GM18502 (cell line): Measurements from ENCODE around the gene NPAS2.

ENCODE experiments used
- ATAC-seq: cut with Tn5 transposase; IDR thresholded peaks from one replicate; pipeline ENCODE4 v1.9.1; 2021; ENCODE audit warnings: mild to moderate bottlenecking; ENCODE audit not compliant: unreplicated experiment, poor library complexity

NPAS2 gene

DNA sequence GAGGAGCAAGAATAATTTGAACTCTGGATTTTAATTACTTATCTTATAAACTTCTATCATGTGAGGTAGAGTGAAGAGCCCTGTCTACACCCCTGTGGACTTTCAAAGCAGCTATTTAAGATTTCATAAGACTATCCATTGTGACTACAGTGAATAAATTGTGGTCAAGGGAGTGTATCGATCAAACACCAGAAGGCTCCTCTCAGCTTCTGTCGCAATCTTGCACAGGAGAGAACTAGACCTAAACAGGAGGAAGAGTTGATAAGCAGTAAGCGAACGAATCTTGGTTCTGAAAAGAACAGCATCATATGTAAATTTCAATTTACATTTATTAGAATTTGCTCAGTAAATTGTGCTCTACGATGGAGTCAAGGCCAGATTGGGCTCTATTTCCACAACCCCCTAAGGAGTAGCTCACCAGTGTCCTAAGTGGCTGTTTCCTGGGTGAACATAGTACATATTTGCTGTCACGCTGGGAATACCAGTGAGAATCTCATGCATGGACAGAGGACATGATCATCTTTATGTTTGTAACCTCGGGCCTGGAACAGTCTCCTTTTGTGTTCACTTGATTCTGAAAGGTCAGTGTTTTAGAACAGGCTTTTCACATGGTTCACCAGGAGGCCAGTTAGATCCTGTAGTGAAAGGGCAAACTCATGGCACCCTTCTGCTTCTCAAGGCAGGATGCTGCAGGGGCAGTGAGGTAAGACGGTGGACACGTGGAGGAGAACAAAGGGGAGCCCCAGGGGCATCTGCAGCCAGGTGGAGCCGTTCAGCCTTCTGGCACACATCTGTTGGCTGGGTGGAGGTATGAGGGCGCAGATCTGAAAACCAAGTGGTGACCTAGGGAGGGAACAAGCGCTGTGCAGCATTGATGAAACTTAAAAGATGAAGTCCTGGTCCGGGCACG is 33.3 kb downstream of the NPAS2 start:
- no peak for ATAC-seq

DNA sequence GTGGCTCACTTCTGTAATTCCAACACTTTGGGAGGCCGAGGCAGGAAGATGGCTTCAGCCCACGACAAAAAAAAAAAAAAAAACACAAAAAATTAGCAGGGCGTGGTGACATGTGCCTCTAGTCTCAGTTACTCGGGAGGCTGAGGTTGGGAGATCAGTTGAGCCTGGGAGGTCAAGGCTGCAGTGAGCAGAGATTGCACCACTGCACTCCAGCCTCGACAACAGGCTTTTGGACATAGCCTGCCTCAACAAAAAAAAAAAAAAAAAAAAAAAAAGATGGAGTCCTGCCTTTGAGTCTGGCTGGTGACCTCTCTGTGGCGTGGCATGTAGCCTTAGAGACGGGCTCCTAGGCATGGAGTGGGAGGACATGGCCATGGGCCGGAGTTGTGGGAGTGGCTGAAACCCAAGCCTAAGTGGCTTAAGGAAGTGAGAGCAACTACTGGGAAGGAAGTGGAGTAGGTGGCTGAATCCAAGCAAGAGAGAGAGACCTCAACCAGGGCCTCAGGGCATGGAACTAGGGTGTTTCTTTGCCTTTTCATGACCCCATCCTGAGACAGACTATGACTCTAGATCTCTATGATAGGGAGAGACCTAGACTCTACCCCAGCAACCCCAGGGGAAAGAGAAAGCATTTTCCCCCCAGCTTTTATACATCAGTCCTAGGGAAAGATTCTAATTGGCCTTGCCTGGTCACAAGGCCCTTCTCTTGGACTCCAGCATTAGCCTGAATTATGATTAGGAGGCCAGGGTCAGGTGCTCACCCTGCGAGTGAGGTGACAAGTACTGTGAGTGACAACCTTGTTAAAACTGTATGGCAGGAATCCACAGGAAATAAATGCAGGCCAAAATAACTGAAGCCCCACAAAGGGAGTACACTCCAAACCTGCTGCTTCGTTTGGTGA is 34.2 kb downstream of the NPAS2 start:
- no peak for ATAC-seq

DNA sequence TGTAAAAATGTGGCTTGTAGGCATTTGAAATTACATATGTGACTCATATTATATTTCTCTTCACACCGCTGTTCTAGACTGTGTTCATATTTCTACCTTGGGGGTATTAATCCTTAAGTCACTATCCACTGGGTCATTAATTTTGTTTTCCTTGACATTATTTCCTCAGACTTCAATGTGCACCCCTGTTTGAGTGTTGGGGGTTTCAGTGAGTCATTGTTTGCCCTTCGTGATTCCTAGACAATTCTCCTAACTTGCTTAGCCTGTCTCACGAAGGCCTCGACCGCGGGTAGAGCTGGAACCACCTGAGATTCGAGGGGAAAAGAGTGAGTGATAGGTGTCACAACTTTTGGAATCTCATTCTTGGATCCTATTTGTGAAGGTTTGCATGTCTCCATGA is 35.1 kb downstream of the NPAS2 start:
- ATAC-seq = no peak

DNA sequence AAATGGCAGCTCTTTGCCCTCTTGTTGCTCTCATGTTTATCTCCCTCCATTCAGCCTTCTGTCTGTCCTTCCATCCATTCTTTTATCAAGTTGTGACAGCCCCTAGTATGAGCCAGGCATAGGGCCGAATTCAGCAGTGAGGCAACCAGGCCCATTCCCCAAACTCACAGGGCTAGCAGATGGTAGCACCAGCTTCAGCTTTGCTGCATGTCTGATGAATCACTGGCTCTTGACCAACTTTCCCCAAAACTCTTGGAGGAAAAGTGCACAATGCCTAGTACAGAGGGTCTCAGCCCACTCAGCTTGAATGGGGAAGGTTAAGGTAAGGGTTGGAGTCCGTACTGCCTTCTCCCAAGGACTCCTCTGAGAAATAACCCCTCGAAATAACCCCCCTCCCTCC is 35.7 kb downstream of the NPAS2 start:
- no peak for ATAC-seq

DNA sequence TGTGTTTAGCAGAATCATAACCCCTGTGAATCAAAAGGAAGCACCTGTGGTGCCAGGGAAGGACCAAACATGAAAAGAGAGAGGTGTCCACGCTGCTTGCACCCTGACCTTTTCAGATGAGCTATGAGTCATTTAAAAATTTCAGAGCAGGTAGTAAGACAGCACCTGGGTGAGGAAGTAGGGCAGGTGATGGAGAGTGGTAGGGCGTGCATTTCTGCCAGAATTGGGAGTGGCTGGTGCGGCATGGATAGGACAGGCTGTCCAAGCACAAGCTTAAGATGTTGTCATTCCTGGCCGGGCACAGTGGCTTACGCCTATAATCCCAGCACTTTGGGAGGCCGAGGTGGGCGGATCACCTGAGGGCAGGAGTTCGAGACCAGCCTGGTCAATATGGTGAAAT is 36.8 kb downstream of the NPAS2 start:
- ATAC-seq = no peak

DNA sequence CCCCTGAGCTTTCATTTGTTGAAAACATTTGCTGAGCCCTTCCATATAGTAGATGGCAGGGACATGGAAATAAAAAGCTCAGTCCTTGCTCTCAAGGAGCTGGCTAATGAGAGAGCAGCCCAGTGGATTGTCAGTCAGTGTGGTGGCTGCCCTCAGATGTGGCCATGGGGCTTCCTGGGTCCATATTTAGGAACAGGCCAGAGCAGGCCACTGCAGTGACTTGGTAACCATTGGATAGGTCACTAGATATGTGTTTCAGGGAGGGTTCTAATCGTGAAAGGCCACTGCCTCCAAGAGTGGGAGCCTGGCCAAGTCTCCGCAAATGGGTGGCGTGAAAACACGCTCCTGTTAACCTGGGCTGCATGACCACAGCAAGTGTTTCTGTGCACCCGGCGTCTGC is 37.4 kb downstream of the NPAS2 start:
- no peak for ATAC-seq

DNA sequence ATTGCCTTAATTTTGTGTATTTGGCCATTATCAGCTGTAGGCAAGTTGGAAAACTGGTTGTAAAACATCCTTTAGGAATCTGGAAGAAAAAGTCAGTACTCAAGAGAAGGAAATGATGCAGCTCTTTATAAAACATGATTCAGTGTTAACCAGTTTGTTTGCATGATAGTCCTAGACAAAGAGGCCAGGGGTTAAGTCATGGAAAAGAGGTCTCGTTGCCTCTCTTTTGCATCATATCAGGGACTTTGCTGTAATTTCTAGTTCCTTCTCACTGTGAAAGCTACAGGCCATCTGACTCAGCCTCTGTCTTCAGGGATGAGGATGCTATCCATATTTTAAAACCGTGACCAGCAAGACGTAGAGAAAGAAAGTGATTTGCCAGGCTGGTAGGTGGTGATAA is 38.0 kb downstream of the NPAS2 start:
- no peak for ATAC-seq

DNA sequence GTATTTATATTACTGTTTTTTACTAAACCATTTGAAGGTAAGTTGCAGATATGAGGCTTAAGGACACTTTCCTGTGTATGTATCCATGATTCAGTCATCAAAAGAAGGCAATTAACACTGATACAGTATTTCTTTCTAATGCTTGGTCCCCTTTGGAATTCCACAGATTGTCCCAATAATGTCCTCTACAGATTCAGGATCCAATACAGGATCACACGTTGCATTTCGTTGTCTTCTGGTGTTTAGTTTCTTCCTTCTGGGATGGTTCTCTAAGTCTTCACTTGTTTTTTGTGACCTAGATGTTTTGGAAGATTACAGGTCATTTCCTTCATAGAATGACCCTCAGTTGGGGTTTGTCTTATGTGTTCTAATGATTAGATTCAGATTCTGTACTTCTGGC is 40.0 kb downstream of the NPAS2 start:
- ATAC-seq = no peak

DNA sequence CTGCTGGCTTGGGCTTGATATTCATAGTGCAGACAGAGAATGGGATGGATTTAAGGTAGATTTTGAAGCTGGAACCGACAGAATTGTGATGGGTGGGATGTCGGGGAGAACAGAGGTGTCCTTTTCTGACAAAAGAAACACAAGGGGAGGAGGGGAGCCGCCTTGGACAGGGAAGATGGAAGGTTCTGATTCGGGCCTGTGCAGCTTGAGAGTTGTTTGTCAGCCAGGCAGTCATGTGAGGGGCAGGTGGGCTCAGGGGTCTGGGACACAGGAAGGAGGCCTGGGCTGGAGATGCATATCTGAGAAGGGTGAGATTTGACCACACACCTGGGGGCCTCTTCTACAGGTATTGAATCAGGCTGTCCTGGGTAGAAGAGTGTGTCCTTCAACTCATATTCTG is 41.4 kb downstream of the NPAS2 start:
- no peak for ATAC-seq

DNA sequence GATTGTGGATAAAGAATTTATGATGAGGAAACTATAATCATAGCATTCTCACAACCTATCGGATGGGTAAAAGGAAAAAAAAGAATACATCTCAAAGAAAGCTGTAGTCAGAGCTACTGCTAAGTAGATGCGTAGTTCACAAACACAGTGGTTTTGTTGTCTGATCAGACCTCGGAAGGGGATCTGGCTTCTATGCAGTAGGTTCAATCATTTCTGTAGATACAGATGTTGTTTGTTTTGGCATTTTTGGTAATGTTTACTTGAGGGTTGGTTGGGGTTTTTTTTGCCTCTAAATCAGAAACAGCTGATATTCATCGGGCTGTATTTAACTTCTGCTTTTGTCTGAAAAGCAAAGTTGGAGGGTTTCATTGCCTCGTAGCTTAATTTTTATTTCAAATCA is 42.1 kb downstream of the NPAS2 start:
- no peak for ATAC-seq

DNA sequence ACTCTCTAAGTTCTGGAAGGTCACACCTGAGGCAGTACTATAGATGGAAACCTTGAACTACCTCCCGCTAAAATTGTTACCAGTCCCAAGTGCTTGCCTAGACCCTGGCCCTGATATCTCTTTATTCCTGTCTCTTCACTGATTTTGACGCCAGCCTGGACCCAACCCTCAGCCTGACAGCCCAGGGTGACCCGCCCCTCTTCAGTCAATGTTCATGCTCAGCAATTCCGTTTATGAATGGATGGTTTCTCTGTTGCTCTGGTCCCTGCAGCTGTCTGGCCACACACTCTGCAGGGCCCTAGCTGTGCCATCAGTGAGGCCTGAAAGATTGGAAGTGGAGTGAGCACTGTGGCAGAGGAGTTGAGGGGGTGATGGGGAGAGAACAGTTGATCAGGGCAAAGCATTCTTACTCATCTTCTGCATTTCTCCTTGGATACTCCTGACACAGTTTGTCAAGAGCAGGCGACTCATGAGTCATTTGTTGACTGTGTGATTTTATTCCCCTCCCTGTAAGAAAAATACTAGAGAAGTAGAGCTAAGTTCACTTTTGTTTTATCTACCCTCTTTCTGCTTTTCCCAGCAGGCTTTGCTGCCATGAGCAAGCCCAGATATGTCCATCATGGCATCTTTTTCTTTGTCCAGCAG is 46.0 kb downstream of the NPAS2 start:
- ATAC-seq = no peak

DNA sequence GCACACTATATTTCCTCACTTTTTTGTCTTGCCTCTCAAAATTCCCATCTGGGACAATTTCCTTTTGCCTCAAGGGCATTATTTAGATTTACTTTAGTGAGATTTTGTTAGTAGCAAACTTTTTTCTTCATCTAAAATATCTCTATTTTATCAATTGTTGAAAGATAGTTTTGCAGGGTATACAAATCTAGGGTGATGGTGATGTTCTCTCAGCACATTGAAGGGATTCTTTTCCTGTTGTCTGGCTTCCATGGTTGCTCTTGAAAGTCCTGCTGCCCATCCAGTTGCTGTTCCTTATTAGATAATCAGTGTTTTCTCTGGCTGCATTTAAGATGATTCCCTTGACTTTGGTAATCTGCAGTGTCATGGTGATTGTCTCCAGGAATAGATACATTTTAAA is 48.1 kb downstream of the NPAS2 start:
- no peak for ATAC-seq

DNA sequence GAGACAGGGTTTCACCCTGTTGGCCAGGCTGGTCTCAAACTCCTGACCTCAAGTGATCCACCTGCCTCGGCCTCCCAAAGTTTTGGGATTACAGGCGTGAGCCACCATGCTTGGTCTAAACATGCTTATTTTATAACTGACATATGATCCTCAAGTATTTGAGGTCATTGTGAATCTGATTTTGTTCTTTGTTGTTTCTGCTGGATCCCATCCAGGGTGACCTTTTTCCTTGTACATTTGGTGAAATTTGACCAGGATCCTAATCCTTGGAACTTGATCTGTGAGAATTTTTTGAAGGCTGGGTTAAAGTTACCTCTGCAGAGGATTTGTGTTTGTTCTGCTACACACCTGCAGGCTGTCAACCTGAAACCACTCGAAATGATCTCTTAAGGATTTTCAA is 49.2 kb downstream of the NPAS2 start:
- no peak for ATAC-seq

DNA sequence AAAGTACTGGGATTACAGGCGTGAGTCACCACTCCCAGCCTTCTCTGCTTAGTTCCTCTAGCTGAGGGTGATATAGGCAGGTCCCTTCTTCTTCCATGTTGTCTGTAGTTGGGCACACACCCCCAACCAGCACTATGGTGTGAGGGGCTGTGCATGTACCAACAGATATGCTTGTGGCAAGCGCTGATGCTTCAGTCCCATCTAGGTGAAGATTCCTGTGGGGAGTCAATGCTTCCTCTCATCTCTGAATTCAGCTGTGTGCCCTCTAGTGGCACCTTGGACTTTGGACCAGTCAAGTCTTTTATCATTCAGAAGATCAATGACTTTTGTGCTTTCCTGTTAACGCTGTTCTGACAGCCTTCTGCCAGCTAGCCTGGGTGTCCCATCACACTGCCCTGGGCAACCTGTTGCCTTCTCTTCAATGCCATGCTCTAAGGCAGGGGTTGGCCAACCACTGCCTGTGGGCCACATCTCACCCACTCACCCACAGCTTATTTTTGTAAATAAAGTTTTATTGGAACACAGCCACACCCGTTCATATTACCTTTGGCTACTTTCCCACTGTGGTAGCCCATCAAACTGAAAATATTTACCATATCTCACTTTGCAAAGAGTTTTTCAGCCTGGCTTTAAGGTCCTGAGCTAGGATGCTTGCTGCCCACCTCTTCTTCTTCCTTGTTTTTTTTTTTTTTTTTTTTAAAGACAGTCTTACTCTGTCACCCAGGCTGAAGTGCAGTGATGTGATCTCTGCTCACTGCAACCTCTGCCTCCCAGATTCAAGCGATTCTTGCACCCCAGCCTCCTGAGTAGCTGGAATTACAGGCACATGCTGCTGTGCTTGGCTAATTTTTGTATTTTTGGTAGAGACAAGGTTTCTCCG is 51.0 kb downstream of the NPAS2 start:
- no peak for ATAC-seq

DNA sequence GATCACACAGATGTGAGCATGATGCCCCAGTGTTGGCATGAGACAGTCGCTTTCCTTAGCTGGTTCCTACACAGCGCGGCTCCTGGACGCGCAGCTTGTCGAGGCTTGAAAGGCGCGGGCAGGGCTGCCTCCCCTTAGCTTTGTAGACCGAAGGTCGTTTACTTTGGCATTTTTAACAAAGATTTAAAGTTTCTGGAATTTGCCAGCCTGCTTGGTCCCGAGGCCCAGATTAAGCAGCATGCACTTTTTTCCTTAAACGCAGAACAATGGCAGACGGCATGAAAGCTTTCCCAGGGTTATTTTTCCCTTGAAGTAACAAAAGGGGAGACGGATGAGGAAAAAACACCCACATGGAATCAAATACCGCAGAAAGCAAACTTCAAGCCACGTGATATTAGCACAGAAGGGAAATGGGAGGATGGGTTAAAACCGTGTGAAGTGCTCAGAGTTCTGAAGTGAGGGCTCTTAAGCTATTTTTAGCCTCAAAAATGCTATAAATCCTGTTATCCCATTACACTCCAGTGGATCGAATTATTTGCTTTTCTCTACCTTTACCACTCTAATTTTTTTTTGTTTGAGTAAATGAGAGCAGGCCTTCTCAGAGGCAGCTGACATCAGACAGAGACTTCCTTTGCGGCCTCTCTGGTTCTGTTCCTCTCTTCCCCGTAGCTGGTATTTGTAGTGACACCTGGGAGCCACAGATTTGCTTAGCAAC is 55.7 kb downstream of the NPAS2 start:
- no peak for ATAC-seq

DNA sequence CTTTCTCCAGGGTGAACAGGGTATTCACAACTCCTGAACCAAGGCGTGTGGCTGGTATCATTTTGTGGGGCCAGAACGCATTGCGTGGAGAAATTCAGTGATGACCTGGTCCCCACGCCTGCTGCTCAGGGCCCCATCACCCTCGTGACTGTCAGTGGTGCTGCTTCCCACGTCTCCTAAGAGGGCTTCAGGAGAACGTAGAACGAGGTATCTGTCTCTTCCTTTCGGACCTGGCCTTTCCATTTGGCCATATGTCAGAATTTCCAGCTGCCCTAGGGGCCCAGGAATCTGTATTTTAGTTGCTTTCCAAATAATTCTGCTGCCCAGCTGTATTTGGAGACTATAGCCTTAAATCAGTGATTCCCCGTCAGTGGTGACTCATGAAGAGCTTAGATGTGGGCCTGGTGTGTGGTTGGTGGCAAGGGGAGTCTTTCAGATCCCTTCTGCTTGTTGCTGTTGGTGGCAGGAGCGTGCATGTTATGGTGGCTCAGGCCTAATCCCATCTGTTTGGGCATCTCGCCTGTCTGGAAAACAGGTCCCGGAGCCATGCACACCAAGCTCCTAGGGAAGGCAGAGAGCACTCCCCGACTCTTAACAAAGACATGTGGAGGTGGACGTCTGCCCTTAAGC is 56.4 kb downstream of the NPAS2 start:
- ATAC-seq = no peak

DNA sequence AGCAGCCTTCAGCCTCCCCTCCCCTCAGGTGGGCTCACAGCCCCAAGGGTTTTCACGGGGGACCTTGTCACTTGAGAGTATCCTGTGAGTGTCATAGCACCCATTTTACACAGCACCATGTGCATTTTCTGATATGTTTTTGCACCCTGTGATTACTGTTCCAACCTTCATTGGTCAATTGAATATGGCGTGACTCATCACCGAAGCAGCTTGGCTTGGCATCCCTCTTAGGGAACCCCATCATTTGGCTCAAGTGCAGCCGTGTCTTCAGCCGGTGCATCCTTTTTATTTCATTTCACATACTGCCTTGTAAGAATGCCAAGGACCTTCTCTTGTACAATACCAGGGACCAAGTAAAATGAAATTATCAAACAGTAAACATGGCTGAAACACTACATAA is 57.6 kb downstream of the NPAS2 start:
- no peak for ATAC-seq

DNA sequence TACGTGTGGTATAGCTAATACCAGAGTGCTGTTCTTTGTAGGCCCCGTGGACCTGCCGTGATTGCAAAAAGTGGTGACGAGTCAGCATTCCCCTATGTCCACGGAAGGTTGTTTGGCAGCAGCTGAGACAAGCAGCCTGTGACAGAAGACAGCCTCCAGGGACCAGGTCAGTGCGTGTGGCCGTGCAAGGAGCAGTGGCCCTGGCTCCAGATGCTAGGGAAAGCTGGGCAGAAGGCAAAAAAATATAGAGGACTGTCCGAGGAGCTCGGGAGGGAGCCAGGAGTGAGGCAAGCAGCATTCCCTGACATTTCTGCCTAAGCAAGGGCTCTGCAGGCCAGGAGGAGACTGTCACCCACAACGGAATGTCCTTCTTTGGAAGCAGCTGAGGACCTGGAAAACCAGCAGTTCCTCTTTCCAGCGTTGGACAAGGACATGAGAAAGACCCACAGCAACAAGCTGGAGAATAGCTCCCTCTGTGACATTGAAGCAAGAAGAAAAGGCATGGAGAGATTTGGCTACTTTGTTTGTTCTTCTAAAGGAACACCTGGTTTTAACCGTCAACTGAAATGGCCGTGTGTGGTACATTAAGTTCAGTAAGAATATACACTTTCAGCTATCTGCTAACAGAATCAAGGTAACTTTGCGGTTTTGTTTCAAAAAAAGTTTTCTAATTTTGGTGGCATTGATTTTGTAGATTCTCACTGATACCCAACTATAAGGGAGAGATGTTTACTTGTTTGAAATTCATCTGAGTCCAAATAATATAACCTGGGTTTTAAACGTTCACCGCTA is 58.3 kb downstream of the NPAS2 start:
- no peak for ATAC-seq
